ENCODE data around the gene DUSP28.
A peak's percentile ranks its signal among the peaks of the same experiment; 100 is the strongest.

DNA sequence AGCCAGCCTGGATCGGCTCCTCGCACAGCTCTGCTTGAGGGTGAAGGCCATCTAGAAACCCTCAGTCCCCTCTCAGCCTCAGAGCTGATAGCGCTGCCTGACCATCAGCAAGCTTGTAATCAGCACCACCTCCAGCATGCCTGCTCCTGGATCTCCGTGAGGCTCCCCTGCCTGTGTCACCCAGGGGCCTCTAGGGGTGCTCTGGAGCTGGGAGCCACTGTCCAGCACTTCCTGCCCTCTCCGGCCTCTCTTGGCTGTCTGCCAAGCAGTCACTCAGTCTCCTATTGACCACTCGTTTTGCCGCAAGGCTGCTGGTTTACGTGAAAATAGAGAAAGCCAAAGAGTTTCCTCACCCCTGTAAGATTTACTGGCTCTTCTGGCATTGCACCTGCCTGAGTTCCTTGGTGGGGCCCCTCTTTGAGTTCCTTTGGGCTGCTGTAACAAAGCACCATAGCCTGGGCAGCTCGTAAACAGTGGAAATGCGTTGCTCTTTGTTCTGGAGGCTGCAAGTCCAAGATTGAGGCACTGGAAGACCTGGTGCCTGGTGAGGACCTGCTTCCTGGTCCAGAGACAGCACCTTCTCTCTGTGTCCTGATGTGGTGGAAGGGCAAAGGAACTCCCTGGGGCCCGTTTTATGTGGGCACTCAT is 44.3 kb downstream of the DUSP28 start:
- TF ChIP-seq, protein P1, sequence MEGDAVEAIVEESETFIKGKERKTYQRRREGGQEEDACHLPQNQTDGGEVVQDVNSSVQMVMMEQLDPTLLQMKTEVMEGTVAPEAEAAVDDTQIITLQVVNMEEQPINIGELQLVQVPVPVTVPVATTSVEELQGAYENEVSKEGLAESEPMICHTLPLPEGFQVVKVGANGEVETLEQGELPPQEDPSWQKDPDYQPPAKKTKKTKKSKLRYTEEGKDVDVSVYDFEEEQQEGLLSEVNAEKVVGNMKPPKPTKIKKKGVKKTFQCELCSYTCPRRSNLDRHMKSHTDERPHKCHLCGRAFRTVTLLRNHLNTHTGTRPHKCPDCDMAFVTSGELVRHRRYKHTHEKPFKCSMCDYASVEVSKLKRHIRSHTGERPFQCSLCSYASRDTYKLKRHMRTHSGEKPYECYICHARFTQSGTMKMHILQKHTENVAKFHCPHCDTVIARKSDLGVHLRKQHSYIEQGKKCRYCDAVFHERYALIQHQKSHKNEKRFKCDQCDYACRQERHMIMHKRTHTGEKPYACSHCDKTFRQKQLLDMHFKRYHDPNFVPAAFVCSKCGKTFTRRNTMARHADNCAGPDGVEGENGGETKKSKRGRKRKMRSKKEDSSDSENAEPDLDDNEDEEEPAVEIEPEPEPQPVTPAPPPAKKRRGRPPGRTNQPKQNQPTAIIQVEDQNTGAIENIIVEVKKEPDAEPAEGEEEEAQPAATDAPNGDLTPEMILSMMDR (IDR thresholded peaks at IDR 0.05; ENCODE audit: low read length): peak; percentile 14; the same call in 1 of the 2 replicates
- TF ChIP-seq EZH2 (IDR thresholded peaks at IDR 0.05; ENCODE audit: borderline replicate concordance, low read length): no peak

Data from OCI-LY1 (cell line).